Measurements from ENCODE around the gene PPM1M.

- TF ChIP-seq POLR2A (IDR thresholded peaks at IDR 0.05) (no peak), POLR2AphosphoS5 (IDR thresholded peaks at IDR 0.05) (no peak), EP300 (IDR thresholded peaks at IDR 0.05) (no peak)
- TF ChIP-seq, protein P1, sequence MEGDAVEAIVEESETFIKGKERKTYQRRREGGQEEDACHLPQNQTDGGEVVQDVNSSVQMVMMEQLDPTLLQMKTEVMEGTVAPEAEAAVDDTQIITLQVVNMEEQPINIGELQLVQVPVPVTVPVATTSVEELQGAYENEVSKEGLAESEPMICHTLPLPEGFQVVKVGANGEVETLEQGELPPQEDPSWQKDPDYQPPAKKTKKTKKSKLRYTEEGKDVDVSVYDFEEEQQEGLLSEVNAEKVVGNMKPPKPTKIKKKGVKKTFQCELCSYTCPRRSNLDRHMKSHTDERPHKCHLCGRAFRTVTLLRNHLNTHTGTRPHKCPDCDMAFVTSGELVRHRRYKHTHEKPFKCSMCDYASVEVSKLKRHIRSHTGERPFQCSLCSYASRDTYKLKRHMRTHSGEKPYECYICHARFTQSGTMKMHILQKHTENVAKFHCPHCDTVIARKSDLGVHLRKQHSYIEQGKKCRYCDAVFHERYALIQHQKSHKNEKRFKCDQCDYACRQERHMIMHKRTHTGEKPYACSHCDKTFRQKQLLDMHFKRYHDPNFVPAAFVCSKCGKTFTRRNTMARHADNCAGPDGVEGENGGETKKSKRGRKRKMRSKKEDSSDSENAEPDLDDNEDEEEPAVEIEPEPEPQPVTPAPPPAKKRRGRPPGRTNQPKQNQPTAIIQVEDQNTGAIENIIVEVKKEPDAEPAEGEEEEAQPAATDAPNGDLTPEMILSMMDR (IDR thresholded peaks at IDR 0.05), result no peak
Measured at GRCh38 chr3:52230889-52231499, 14.6 kb upstream of the PPM1M start.

All from stomach (tissue), 4 donors.